Activated T-helper 2 cell treated with anti-CD3 and anti-CD28 coated beads, Interferon-gamma antibody, Interleukin-2, Interleukin-4, amounts not matched to agents 10 μg/mL and 5 μg/mL and 100 μg/mL, durations not matched to agents 14 hours and 24 hours and 36 hours (primary cell): ENCODE measurements around the gene FFAR1. TPM values are rescaled to one million over a fixed set of nuclear protein-coding genes. Genes with fewer than 3 reads are reported as not detected.
A peak's percentile ranks its signal among the peaks of the same experiment; 100 is the strongest.

ENCODE experiments used
- DNase-seq: peaks from one replicate; pipeline ENCODE4 v3.0.0; 2021; ENCODE audit warnings: low spot score
- H3K27ac Mint-ChIP-seq: one replicate; pipeline ENCODE4 v1.8.0; 2021; ENCODE audit warnings: mixed read lengths
- H3K27me3 Mint-ChIP-seq: one replicate; pipeline ENCODE4 v1.8.0; 2021; ENCODE audit warnings: low read depth, mixed read lengths
- H3K36me3 Mint-ChIP-seq: one replicate; pipeline ENCODE4 v1.8.0; 2021; ENCODE audit warnings: low read depth, mixed read lengths
- H3K4me1 Mint-ChIP-seq: one replicate; pipeline ENCODE4 v1.8.0; 2021; ENCODE audit warnings: low read depth, mixed read lengths
- H3K4me3 Mint-ChIP-seq: one replicate; pipeline ENCODE4 v1.8.0; 2021; ENCODE audit warnings: low read depth, mild to moderate bottlenecking, moderate library complexity, mixed read lengths
- H3K9me3 Mint-ChIP-seq: one replicate; pipeline ENCODE4 v1.8.0; 2021; ENCODE audit warnings: mixed read lengths
- intact Hi-C: fragments of 100-400 bp; cut with micrococcal nuclease; formaldehyde crosslinking; loops from one replicate; pipeline ENCODE4 v1.15.1; 2023
- total RNA-seq: library from RNA; stranded (reverse); gene quantifications from 2 replicates; pipeline ENCODE4 v1.2.3, GENCODE V29; 2022

FFAR1 gene
- total RNA-seq, 1 donor from 2014 or later, result 0.09 TPM

DNA sequence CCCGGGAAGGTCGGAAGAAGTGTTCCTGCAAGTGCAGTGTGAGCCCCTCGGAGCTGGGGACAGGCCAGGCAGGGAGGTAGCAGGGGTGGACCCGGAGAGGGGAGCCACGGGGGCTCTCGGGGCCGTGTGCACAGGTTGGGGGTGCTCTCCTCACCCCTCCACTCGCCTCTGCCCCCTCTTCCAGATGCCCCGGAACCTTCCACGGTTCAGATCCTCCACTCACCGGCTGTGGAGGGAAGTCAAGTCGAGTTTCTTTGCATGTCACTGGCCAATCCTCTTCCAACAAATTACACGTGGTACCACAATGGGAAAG, 9.8 kb upstream of the FFAR1 start:
- intact Hi-C loops, result no loop called here
- no peaks in the 10 kb centered on the region for H3K9me3 Mint-ChIP-seq
- no peaks in the 10 kb centered on the region for H3K36me3 Mint-ChIP-seq
- DNase-seq, result no peak
- peaks cover 7% of the 10 kb centered on the region for H3K4me1 Mint-ChIP-seq
- H3K4me3 Mint-ChIP-seq, result no peak overlapping the region
- H3K27me3 Mint-ChIP-seq, result peaks cover 3% of the 10 kb centered on the region
- H3K27ac Mint-ChIP-seq, result no peak overlapping the region

- no peak overlapping the region for H3K27ac Mint-ChIP-seq
- H3K4me1 Mint-ChIP-seq, result no peaks in the 10 kb centered on the region
- H3K9me3 Mint-ChIP-seq, result no peaks in the 10 kb centered on the region
- intact Hi-C loops, result no loop called here
- no peak overlapping the region for H3K4me3 Mint-ChIP-seq
- H3K27me3 Mint-ChIP-seq, result peaks cover 7% of the 10 kb centered on the region
- H3K36me3 Mint-ChIP-seq, result no peaks in the 10 kb centered on the region
- DNase-seq, result no peak
Observed at GRCh38 chr19:35340431-35340830, 7.3 kb upstream of the FFAR1 start.

DNA sequence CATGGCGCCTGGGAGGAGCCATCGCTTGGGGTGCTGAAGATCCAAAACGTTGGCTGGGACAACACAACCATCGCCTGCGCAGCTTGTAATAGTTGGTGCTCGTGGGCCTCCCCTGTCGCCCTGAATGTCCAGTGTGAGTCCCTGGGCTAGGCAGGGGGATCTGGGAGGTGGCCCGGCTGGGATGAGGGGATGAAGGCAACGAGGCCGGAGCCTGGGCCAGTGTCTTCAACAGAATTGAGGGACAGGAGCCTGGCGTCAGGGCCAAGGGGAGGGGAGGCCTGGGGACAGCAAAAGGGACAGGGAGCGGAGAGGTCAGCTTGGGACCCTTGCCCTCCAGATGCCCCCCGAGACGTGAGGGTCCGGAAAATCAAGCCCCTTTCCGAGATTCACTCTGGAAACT, 6.7 kb upstream of the FFAR1 start:
- Mint-ChIP-seq H3K36me3 (no peaks in the 10 kb centered on the region), H3K27ac (no peak overlapping the region), H3K9me3 (no peaks in the 10 kb centered on the region), H3K27me3 (peaks cover 7% of the 10 kb centered on the region), H3K4me1 (peaks cover 5% of the 10 kb centered on the region), H3K4me3 (no peak overlapping the region)
- intact Hi-C loops, result no loop called here
- no peak for DNase-seq

DNA sequence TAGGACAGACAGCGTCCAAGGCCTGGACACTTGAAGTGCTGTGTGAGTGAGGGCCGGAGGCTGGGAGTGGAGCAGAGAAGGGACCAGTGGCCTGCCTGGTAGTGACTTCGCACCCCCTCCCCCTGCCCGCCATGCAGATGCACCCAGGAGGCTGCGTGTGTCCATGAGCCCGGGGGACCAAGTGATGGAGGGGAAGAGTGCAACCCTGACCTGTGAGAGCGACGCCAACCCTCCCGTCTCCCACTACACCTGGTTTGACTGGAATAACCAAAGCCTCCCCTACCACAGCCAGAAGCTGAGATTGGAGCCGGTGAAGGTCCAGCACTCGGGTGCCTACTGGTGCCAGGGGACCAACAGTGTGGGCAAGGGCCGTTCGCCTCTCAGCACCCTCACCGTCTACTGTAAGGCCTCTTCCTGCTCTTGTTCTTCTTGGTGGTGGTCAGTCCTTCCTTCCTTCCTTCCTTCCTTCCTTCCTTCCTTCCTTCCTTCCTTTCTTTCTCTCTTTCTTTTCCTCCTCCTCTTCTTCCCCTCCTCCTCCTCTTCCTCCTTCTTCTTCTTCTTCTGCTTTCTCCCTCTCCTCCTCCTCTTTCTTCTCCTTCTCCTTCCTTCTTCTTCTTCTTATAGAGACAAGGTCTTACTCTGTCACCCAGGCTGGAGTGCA, 6.0 kb upstream of the FFAR1 start:
- Mint-ChIP-seq H3K27me3 (peaks cover 7% of the 10 kb centered on the region), H3K4me1 (peaks cover 12% of the 10 kb centered on the region), H3K36me3 (no peaks in the 10 kb centered on the region), H3K9me3 (no peaks in the 10 kb centered on the region), H3K4me3 (no peak overlapping the region), H3K27ac (no peak overlapping the region)
- DNase-seq, result no peak
- intact Hi-C loops, result no loop called here

DNA sequence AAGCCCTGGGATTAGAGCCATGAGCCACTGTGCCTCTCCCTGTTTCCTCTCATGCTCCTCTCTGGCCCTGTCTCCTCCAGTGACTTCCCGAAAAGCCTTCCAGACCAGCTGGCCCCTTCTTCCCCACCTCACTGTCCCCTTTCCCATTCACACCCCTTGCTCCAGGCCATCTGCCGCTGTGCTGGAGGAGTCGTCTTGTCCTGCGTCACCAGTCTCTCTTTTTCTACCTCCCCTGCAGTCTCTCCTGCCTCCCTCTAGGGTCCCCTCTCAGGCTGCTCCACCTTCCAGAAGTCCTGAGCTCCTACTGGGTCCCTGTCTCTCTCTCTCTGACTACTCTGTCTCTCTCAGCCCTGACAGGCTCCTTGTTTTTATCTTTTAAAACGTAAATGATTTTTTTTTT, 5.3 kb upstream of the FFAR1 start:
- Mint-ChIP-seq H3K4me3 (no peak overlapping the region), H3K27me3 (peaks cover 7% of the 10 kb centered on the region), H3K4me1 (peaks cover 20% of the 10 kb centered on the region), H3K27ac (no peak overlapping the region), H3K36me3 (no peaks in the 10 kb centered on the region), H3K9me3 (no peaks in the 10 kb centered on the region)
- DNase-seq, result no peak
- intact Hi-C loops, result no loop called here

DNA sequence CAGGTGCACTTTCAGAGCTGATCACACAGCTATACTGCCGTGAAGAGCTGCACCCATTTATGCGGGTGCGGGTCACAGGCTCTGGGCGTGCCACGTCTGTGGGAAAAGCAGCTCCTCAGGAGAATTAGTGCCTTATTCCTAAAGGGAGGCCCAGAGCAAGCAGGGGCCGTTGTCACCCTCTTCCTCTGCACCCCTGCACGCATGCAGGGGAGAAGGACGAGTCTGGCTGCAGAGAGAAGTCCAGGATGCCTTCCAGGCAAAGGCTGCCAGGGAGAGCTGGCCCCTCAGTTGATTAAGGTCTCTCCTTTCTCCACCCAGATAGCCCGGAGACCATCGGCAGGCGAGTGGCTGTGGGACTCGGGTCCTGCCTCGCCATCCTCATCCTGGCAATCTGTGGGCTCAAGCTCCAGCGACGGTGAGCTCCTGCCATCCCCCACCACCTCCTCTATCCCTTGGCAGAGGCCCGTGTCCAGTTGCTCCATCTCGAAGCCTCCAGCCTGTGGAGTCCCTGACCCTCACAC, 3.1 kb upstream of the FFAR1 start:
- H3K4me3 Mint-ChIP-seq, result no peak overlapping the region

GRCh38 chr19:35345671-35346111, 2.0 kb upstream of the FFAR1 start:
- H3K4me3 Mint-ChIP-seq, result no peak overlapping the region

More for the DNA sequence above, 3.1 kb upstream of the FFAR1 start:
- no peaks in the 10 kb centered on the region for H3K36me3 Mint-ChIP-seq
- H3K27me3 Mint-ChIP-seq, result peaks cover 7% of the 10 kb centered on the region
- H3K4me1 Mint-ChIP-seq, result peaks cover 30% of the 10 kb centered on the region
- no peak overlapping the region for H3K27ac Mint-ChIP-seq
- H3K9me3 Mint-ChIP-seq, result no peaks in the 10 kb centered on the region
- DNase-seq, result no peak
- intact Hi-C loops, result loop anchor here (5.0 kb wide), 2 partner anchors 77 to 187 kb away; partner anchors contain the start of gene USF2

DNA sequence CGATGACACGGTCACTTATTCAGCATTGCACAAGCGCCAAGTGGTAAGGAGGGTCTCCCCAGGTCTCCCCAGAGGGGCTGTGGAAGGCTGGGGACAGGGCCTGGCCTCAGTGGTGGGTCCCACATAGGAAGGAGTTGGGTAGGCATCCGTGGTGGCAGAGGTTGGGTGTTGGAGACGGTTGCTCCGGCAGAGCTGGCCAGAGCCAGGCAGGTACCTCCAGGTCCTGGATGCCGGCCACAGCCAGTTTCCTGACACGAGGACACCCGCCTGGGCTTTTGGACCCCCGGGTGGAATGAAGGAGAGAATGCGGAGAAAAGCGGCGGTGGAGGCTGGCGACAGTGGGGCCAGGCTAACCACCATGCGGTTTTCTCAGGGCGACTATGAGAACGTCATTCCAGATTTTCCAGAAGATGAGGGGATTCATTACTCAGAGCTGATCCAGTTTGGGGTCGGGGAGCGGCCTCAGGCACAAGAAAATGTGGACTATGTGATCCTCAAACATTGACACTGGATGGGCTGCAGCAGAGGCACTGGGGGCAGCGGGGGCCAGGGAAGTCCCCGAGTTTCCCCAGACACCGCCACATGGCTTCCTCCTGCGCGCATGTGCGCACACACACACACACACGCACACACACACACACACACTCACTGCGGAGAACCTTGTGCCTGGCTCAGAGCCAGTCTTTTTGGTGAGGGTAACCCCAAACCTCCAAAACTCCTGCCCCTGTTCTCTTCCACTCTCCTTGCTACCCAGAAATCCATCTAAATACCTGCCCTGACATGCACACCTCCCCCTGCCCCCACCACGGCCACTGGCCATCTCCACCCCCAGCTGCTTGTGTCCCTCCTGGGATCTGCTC, 1.3 kb upstream of the FFAR1 start:
- Mint-ChIP-seq H3K4me1 (peaks cover 30% of the 10 kb centered on the region), H3K9me3 (no peaks in the 10 kb centered on the region), H3K27ac (peak overlapping the region; percentile 97), H3K27me3 (peaks cover 7% of the 10 kb centered on the region), H3K4me3 (peak overlapping the region; percentile 58), H3K36me3 (no peaks in the 10 kb centered on the region)
- peak; percentile 53 for DNase-seq
- intact Hi-C loops, result loop anchor here (1.0 to 5.0 kb wide), 6 partner anchors 14 to 189 kb away; partner anchors contain the start of gene USF2

More at GRCh38 chr19:35345671-35346111, 2.0 kb upstream of the FFAR1 start:
- peaks cover 7% of the 10 kb centered on the region for H3K27me3 Mint-ChIP-seq
- peak overlapping the region; percentile 97 for H3K27ac Mint-ChIP-seq
- H3K36me3 Mint-ChIP-seq, result no peaks in the 10 kb centered on the region
- DNase-seq, result no peak
- intact Hi-C loops, result loop anchor here (2.0 to 5.0 kb wide), 4 partner anchors 13 to 188 kb away; partner anchors contain the start of gene USF2
- H3K4me1 Mint-ChIP-seq, result peaks cover 30% of the 10 kb centered on the region
- no peaks in the 10 kb centered on the region for H3K9me3 Mint-ChIP-seq

- intact Hi-C loops, result loop anchor here (1.0 to 5.0 kb wide), 6 partner anchors 15 to 191 kb away; partner anchors contain the start of gene USF2
- Mint-ChIP-seq H3K4me3 (peak overlapping the region; percentile 1), H3K9me3 (no peaks in the 10 kb centered on the region), H3K27me3 (peaks cover 4% of the 10 kb centered on the region), H3K27ac (peak overlapping the region; percentile 97), H3K4me1 (peaks cover 34% of the 10 kb centered on the region), H3K36me3 (no peaks in the 10 kb centered on the region)
- no peak for DNase-seq
Observed at GRCh38 chr19:35347930-35348298, 212 bp downstream of the FFAR1 start.

DNA sequence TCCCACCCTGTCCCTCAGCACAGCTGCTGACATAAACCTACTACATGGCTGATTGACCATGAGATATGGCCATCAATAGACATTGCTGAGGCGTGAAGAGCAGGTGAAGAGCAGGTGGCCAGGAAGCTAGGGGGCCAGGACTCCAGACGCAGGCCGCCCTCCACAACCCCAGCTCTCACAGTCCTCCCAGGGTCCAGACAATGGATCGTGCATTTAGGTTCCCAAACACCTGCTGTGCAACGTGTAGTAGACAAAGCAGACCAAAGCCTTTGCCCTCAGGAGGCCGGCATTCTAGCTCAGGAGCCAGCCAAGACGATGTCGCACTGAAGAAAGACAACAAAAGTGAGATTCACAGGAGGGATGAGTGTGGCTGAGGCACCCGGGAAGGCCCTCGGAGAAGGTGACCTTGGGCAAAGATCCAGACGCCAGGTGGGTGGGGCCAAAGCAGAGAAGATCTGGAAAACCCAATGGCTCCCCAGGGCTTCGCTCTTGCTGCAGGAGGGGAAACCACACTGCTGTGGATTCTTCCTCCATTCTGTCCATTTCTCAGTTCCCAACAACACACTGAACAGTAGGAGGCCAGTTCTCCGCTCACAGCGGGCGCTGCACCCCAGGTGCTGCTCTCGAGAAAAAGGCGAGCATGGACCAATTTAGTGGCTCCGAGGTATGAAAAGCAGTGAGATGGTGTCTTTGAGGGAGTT, 1.4 kb downstream of the FFAR1 start:
- Mint-ChIP-seq H3K4me3 (no peak overlapping the region), H3K9me3 (no peaks in the 10 kb centered on the region), H3K36me3 (no peaks in the 10 kb centered on the region), H3K27ac (peak overlapping the region; percentile 57), H3K27me3 (no peaks in the 10 kb centered on the region), H3K4me1 (peaks cover 36% of the 10 kb centered on the region)
- no peak for DNase-seq
- intact Hi-C loops, result loop anchor here (5.0 kb wide), 2 partner anchors 82 to 192 kb away; partner anchors contain the start of gene USF2

DNA sequence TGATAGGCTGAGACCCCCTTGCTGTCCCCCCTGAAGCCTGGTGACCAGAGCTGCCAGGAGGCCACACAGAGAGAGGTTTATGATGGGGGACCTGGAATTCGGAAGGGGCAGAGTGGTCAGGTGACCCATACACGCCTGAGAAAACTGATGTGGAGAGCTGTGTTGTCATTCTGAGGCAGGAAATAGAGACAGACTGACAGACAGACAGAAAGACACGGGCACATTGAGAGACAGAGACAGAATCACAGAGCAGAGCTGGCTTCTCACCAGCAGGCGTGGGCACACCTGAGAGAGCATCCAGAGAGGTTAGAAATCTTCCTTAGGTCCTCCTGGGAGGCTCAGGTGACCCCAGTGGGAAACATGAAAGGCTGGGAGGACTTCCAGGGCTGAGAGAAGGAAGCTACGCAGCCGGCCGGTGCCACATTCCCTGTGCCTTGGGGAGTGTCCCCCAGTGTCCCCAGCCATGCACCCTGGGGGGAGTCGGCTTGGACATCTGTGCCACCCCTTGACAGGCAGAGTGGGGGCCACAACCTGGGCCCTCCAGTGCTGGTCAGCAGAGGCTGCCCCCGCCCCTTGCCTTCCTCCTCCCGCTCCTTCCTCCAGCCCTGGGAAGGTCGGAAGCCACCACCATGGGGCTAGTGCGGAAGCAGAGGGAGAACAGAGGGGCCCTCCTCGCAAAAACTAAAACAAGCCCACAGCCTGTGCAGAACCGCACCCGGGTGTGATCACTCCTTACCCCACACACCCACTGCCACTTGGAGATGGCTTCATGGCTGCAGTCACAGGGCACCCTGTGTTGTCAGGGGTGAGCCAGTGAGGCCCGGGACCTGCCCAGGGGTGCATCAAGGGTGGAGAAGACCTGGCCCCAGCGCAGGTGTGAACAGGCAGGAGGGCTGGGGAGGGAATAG, 2.2 kb downstream of the FFAR1 start:
- Mint-ChIP-seq H3K4me3 (no peak overlapping the region), H3K27ac (peak overlapping the region; percentile 57), H3K27me3 (no peaks in the 10 kb centered on the region), H3K4me1 (peaks cover 36% of the 10 kb centered on the region), H3K36me3 (no peaks in the 10 kb centered on the region), H3K9me3 (no peaks in the 10 kb centered on the region)
- DNase-seq, result no peak
- intact Hi-C loops, result loop anchor here (5.0 kb wide), 2 partner anchors 83 to 193 kb away; partner anchors contain the start of gene USF2

GRCh38 chr19:35350591-35350990, 2.9 kb downstream of the FFAR1 start:
- intact Hi-C loops, result no loop called here
- no peak overlapping the region for H3K27ac Mint-ChIP-seq
- peaks cover 34% of the 10 kb centered on the region for H3K4me1 Mint-ChIP-seq

More at GRCh38 chr19:35350591-35350990, 2.9 kb downstream of the FFAR1 start:
- Mint-ChIP-seq H3K36me3 (no peaks in the 10 kb centered on the region), H3K27me3 (no peaks in the 10 kb centered on the region), H3K4me3 (no peak overlapping the region), H3K9me3 (no peaks in the 10 kb centered on the region)
- no peak for DNase-seq
